Calu3 (cell line): Measurements from ENCODE around the gene NTM. TPM values are rescaled to one million over a fixed set of nuclear protein-coding genes. Genes with fewer than 3 reads are reported as not detected.
"Not testable (repeated sequence)": the region's sequence is repeated elsewhere in the genome, so short reads cannot be mapped to it uniquely, and the experiment has no call there.

ENCODE experiments used
- BruUV-seq: library from RNA; stranded (reverse); fragments of 400-500 nt; replicated peaks from 2 replicates; lab custom pipeline; 2021; lab: Mats Ljungman, UMichigan
- CTCF ChIA-PET: fragments of 300-600 bp; sonication (Branson Sonifier 250); formaldehyde crosslinking; loops from one replicate; lab custom pipeline; 2022; ENCODE audit warnings: antibody characterized with exemption; lab: Charles Lee
- DNase-seq: peaks from one replicate; pipeline ENCODE4 v3.0.0; 2022
- H3K27ac Mint-ChIP-seq: one replicate; pipeline ENCODE4 v1.8.0; 2022; ENCODE audit warnings: mixed read lengths; ENCODE audit not compliant: unreplicated experiment
- H3K27me3 Mint-ChIP-seq: one replicate; pipeline ENCODE4 v1.8.0; 2022; ENCODE audit warnings: mixed read lengths; ENCODE audit not compliant: unreplicated experiment
- H3K36me3 Mint-ChIP-seq: one replicate; pipeline ENCODE4 v1.8.0; 2022; ENCODE audit warnings: mild to moderate bottlenecking, moderate library complexity, mixed read lengths; ENCODE audit not compliant: insufficient read depth, unreplicated experiment
- H3K4me1 Mint-ChIP-seq: one replicate; pipeline ENCODE4 v1.8.0; 2022; ENCODE audit warnings: mild to moderate bottlenecking, low read depth, mixed read lengths; ENCODE audit not compliant: unreplicated experiment
- H3K4me3 Mint-ChIP-seq: one replicate; pipeline ENCODE4 v1.8.0; 2022; ENCODE audit warnings: mild to moderate bottlenecking, low read depth, moderate library complexity, mixed read lengths; ENCODE audit not compliant: unreplicated experiment
- H3K9me3 Mint-ChIP-seq: one replicate; pipeline ENCODE4 v1.8.0; 2022; ENCODE audit warnings: low read depth, mixed read lengths; ENCODE audit not compliant: unreplicated experiment
- CTCF ChIP-seq: fragments of 200-600 bp; IDR thresholded peaks from one replicate; pipeline ENCODE4 v1.8.0; 2022; ENCODE audit warnings: antibody characterized with exemption; ENCODE audit not compliant: unreplicated experiment
- intact Hi-C: fragments of 100-400 bp; cut with micrococcal nuclease; formaldehyde crosslinking; loops from one replicate; pipeline ENCODE4 v1.10.0; 2022; ENCODE audit not compliant: unreplicated experiment
- total RNA-seq: library from RNA; stranded (reverse); gene quantifications from 2 replicates; pipeline ENCODE4 v1.2.3, GENCODE V29; 2022

NTM gene
- total RNA-seq, 1 experiment from 2014 or later = not detected

- no peaks in the 10 kb centered on the region for H3K27me3 Mint-ChIP-seq
- H3K36me3 Mint-ChIP-seq = no peaks in the 10 kb centered on the region
- DNase-seq = no peak
- no TSS peak for BruUV-seq
- no peak overlapping the region for H3K27ac Mint-ChIP-seq
- CTCF ChIA-PET = no interaction called here
- intact Hi-C loops = no loop called here
- H3K4me3 Mint-ChIP-seq = no peak overlapping the region
- no peak for TF ChIP-seq CTCF
- no peaks in the 10 kb centered on the region for H3K4me1 Mint-ChIP-seq
- peaks cover 20% of the 10 kb centered on the region for H3K9me3 Mint-ChIP-seq
These were observed 995.2 kb downstream of the NTM start for GRCh38 chr11:132365650-132366049.

GRCh38 chr11:132367293-132367692 lies 996.9 kb downstream of the NTM start:
- no peaks in the 10 kb centered on the region for H3K4me1 Mint-ChIP-seq
- H3K36me3 Mint-ChIP-seq = no peaks in the 10 kb centered on the region
- CTCF ChIA-PET = no interaction called here
- intact Hi-C loops = no loop called here
- H3K4me3 Mint-ChIP-seq = no peak overlapping the region
- H3K27me3 Mint-ChIP-seq = no peaks in the 10 kb centered on the region
- no peak for DNase-seq
- no peak overlapping the region for H3K27ac Mint-ChIP-seq
- no TSS peak for BruUV-seq
- H3K9me3 Mint-ChIP-seq = peaks cover 21% of the 10 kb centered on the region
- TF ChIP-seq CTCF = no peak

- H3K36me3 Mint-ChIP-seq, H3K4me1 Mint-ChIP-seq, H3K27ac Mint-ChIP-seq, DNase-seq, H3K4me3 Mint-ChIP-seq, intact Hi-C loops, BruUV-seq, CTCF ChIA-PET, H3K27me3 Mint-ChIP-seq: not testable (repeated sequence)
- peaks cover 18% of the 10 kb centered on the region for H3K9me3 Mint-ChIP-seq
These were observed 999.7 kb downstream of the NTM start for GRCh38 chr11:132370114-132370513.

- TF ChIP-seq CTCF = no peak
- Mint-ChIP-seq H3K4me3 (no peak overlapping the region), H3K4me1 (no peaks in the 10 kb centered on the region), H3K36me3 (no peaks in the 10 kb centered on the region), H3K9me3 (peaks cover 13% of the 10 kb centered on the region), H3K27ac (no peak overlapping the region), H3K27me3 (no peaks in the 10 kb centered on the region)
- CTCF ChIA-PET = no interaction called here
- intact Hi-C loops = no loop called here
- BruUV-seq = no TSS peak
- DNase-seq = no peak
These were observed 1003.2 kb downstream of the NTM start for GRCh38 chr11:132373405-132374143.

- intact Hi-C loops = no loop called here
- Mint-ChIP-seq H3K4me3 (no peak overlapping the region), H3K4me1 (no peaks in the 10 kb centered on the region), H3K27me3 (no peaks in the 10 kb centered on the region), H3K36me3 (no peaks in the 10 kb centered on the region), H3K9me3 (peaks cover 20% of the 10 kb centered on the region), H3K27ac (no peak overlapping the region)
- CTCF ChIA-PET = no interaction called here
- BruUV-seq = no TSS peak
- no peak for DNase-seq
- no peak for TF ChIP-seq CTCF
These were observed 1009.1 kb downstream of the NTM start for GRCh38 chr11:132379540-132379939.
